AG04449 (cell line): ENCODE results near the gene TBC1D1.

Experiments
- CTCF ChIA-PET: fragments of 350-600 bp; formaldehyde crosslinking; extraction: SDS; loops from one replicate; lab custom pipeline; 2021; ENCODE audit warnings: antibody characterized with exemption; lab: Yijun Ruan, JAX
- POLR2A ChIA-PET: fragments of 400-600, 350-600 bp; formaldehyde crosslinking; extraction: SDS; loops from one replicate; lab custom pipeline; 2020; ENCODE audit warnings: antibody characterized with exemption, inconsistent platforms; lab: Yijun Ruan, JAX
- DNase-seq: peaks from one replicate; pipeline ENCODE4 v3.0.0-alpha.2; 2010; ENCODE audit warnings: low read depth, low spot score
- H3K4me3 ChIP-seq: 2 replicates; pipeline ENCODE4 v1.5.1; 2011; ENCODE audit warnings: low read depth, mild to moderate bottlenecking, control low read depth, low read length
- CTCF ChIP-seq: IDR thresholded peaks from one replicate; pipeline ENCODE4 v1.5.1; 2011; ENCODE audit warnings: mild to moderate bottlenecking, moderate library complexity, low read length, control low read depth, inconsistent platforms; ENCODE audit not compliant: insufficient read depth; ENCODE audit errors: missing control alignments

Gene TBC1D1

GRCh38 chr4:38136604-38137003, 245.7 kb downstream of the TBC1D1 start:
- H3K4me3 ChIP-seq: no peak overlapping the region
- no peak for DNase-seq
- TF ChIP-seq CTCF: no peak
- ChIA-PET POLR2A (no interaction called here), CTCF (no interaction called here)

DNA sequence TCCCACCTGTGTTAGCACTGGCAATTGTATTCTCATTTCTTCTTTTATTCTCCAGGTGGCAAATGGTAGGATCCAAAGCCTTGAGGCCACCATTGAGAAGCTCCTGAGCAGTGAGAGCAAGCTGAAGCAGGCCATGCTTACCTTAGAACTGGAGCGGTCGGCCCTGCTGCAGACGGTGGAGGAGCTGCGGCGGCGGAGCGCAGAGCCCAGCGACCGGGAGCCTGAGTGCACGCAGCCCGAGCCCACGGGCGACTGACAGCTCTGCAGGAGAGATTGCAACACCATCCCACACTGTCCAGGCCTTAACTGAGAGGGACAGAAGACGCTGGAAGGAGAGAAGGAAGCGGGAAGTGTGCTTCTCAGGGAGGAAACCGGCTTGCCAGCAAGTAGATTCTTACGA, 246.2 kb downstream of the TBC1D1 start:
- ChIA-PET CTCF (no interaction called here), POLR2A (no interaction called here)
- H3K4me3 ChIP-seq: no peak overlapping the region
- no peak for DNase-seq
- TF ChIP-seq CTCF: no peak

DNA sequence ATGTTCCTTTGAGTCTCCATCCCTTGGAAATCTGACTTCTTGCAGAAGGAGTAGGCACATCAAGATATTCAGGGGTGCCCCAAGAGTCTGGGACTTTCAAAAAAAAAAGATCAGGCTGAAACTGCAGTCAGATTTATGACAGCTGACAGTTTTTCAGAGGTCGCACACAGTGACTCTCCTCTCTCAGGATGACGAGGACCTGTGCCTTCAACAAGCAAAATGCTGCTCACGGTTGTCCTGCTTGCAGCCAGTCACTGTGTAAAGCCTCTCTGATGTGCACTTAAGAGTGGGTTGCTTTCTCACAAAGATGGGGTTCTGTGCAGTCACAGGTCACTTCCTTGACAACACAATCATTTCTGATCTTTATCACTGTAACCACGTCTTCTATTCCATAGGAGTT, 247.5 kb downstream of the TBC1D1 start:
- no peak for TF ChIP-seq CTCF
- CTCF ChIA-PET: no interaction called here
- no peak for DNase-seq
- POLR2A ChIA-PET: no interaction called here
- no peak overlapping the region for H3K4me3 ChIP-seq

GRCh38 chr4:38139187-38139586, 248.3 kb downstream of the TBC1D1 start:
- ChIA-PET POLR2A (no interaction called here), CTCF (no interaction called here)
- no peak for DNase-seq
- no peak for TF ChIP-seq CTCF
- no peak overlapping the region for H3K4me3 ChIP-seq

DNA sequence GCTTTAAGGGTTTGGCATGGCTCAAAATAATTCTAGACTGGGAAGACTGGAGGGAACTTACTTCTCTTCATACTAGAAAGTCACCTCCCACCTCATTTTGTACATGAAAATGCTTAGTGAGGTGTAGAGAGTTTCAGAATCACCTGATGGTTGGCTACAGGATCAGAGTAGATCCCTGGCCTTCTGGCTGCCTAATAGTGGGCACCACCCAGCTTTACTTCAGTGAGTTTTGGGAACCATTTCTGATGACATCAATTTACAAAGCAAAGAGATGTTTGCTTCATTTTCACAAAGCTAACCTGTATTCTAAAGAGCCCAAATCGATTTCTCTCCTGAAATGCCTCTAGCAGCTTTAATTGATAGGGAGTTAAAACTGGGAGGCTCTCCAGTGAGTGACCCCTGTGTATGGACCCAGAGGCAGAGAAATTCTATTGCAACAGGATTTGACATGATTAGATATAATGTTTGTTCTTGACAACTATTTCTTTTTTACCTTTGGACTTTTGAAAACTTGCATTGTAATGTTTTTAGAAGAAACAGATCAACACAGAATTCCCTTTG, 249.8 kb downstream of the TBC1D1 start:
- POLR2A ChIA-PET: no interaction called here
- no peak overlapping the region for H3K4me3 ChIP-seq
- CTCF ChIA-PET: no interaction called here
- no peak for TF ChIP-seq CTCF
- DNase-seq: no peak

- no peak for DNase-seq
- CTCF ChIA-PET: interaction anchor here (0.9 kb wide), 1 partner anchor 8 kb away, joined by 3 read pairs; no protein-coding TSS in a partner anchor
- H3K4me3 ChIP-seq: no peak overlapping the region
- no peak for TF ChIP-seq CTCF
- POLR2A ChIA-PET: no interaction called here
These were observed 251.1 kb downstream of the TBC1D1 start for GRCh38 chr4:38141808-38142500.
